Measurements from ENCODE around the gene NFATC1. TPM values are rescaled to one million over a fixed set of nuclear protein-coding genes. Genes with fewer than 3 reads are reported as not detected.

Gene NFATC1
- total RNA-seq, 1 donor from 2014 or later, result 0.53 TPM

DNA sequence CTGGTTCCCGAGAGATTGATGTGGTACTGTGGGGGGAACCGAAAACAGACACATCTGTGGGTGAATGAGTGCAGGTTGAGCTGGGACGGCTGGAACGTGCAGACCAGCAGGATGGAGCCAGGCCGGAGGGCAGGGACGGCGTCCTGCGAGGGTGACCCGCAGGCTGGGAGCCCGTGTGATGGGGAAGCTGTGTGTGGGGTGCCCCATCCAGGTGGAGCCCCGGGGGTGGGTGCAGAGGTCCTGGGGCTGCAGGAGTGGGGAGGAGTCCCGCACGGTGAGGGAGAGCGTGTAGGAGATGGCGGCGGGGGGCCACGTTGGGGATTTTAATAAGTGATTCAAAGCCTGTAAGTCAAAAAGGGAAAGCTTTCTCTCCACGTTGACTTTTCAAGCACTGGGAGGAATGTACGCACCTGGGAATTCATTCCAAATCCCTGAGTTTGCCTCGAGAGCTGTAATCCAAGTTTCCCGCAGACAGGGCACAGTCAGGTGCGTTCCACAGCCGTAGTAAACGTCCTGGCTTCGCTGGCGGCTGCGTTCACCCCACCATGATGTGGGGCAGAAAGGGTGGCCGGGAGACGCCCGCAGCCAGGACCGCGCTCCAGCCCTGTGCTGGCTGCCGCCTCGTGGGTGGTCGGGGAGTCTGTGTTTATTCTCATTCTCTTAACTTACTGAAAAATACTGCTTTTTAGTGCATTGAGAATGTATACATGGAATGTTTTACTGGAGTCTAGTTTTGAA, 54.0 kb downstream of the NFATC1 start:
- Histone ChIP-seq H3K4me3 (ENCODE audit: low read depth, low read length) (no peak overlapping the region), H3K27me3 (ENCODE audit: control insufficient read depth, insufficient read depth, low read length) (no peaks in the 10 kb centered on the region), H3K36me3 (ENCODE audit: control insufficient read depth, insufficient read depth, low read length) (no peaks in the 10 kb centered on the region)
- no peak for TF ChIP-seq CTCF (IDR thresholded peaks at IDR 0.05; ENCODE audit: insufficient read depth, low read length, severe bottlenecking)
- DNase-seq (ENCODE audit: low read depth), result no peak
- FAIRE-seq, result no peak

GRCh38 chr18:79450289-79451080, 54.8 kb downstream of the NFATC1 start:
- FAIRE-seq, result no peak
- TF ChIP-seq CTCF (IDR thresholded peaks at IDR 0.05; ENCODE audit: insufficient read depth, low read length, severe bottlenecking), result no peak
- no peaks in the 10 kb centered on the region for H3K36me3 ChIP-seq (ENCODE audit: control insufficient read depth, insufficient read depth, low read length)
- DNase-seq (ENCODE audit: low read depth), result no peak
- no peak overlapping the region for H3K4me3 ChIP-seq (ENCODE audit: low read depth, low read length)
- H3K27me3 ChIP-seq (ENCODE audit: control insufficient read depth, insufficient read depth, low read length), result no peaks in the 10 kb centered on the region

DNA sequence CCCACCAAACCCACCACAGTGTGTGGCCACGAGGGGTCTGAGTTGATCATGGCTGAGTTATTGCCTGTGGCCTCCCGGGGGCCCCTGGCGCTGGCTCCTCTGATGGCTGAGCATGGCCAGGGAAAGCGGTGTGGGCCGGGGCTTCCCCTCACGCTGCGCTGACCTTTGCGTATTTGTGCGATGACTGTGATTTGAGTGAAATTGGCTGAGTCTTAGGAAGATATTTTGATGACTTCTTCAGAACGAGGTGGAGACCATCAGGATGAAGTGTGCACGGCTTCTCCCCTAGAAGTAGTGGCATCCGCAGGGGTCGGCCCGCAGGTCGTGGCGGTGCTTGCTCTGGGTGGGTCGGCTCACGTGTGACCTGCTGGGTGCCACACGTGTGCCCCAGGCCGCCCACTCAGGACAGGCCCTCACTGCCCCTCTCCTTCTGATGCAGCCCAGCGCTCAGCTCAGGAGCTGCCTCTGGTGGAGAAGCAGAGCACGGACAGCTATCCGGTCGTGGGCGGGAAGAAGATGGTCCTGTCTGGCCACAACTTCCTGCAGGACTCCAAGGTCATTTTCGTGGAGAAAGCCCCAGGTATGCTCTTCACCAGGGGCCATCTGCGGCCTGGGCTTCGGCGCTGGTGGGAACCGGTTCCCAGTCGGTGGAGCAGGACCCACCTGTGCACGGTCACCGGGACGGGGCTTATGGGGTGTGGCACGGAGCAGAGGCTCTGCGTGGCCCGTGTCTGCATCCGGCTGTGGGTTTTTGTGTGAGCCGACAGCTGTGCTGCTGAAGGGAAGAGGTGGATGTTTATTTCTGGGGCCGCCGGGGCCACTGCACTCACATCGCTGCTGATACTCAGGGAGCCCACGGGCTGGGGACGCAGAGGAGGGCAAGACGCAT, 55.8 kb downstream of the NFATC1 start:
- DNase-seq (ENCODE audit: low read depth), result no peak
- no peak for TF ChIP-seq CTCF (IDR thresholded peaks at IDR 0.05; ENCODE audit: insufficient read depth, low read length, severe bottlenecking)
- H3K27me3 ChIP-seq (ENCODE audit: control insufficient read depth, insufficient read depth, low read length), result no peaks in the 10 kb centered on the region
- H3K36me3 ChIP-seq (ENCODE audit: control insufficient read depth, insufficient read depth, low read length), result no peaks in the 10 kb centered on the region
- H3K4me3 ChIP-seq (ENCODE audit: low read depth, low read length), result no peak overlapping the region
- no peak for FAIRE-seq

GRCh38 chr18:79452190-79452990, 56.7 kb downstream of the NFATC1 start:
- FAIRE-seq (no peak), DNase-seq (ENCODE audit: low read depth) (no peak)
- H3K27me3 ChIP-seq (ENCODE audit: control insufficient read depth, insufficient read depth, low read length), result no peaks in the 10 kb centered on the region
- no peak overlapping the region for H3K4me3 ChIP-seq (ENCODE audit: low read depth, low read length)
- no peak for TF ChIP-seq CTCF (IDR thresholded peaks at IDR 0.05; ENCODE audit: insufficient read depth, low read length, severe bottlenecking)
- H3K36me3 ChIP-seq (ENCODE audit: control insufficient read depth, insufficient read depth, low read length), result no peaks in the 10 kb centered on the region

DNA sequence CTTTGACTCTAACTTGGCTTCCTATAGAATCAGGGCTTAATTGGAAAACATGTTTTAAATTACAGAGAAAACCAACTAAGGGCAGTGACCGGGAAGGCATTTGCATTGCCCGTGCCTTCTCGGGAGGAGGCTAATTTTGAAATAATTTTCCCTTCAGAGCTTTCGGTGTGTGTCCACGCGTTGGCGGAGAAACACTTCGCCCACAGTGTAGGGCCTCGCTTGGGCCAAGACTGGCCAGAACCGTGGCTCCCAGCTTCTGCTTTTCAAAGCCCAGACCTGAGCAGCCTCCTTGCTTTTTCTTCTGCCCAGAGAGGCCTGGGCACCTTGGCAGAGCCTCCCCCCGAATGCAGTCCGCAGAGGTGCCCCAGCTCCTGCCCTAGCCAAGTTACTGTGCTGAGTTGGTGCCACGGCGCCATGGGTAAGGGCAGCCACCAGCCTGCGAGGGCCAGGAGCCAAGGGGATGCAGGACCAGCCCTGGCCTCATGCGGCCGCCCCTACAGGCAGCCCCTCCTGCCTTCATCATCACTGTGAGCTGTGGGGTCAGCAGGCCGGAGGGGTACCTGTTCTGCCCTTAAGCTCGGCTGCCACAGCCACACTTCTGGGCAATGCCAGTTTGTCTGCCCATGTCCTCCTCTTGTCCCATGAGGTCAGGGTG, 57.4 kb downstream of the NFATC1 start:
- no peak overlapping the region for H3K4me3 ChIP-seq (ENCODE audit: low read depth, low read length)
- FAIRE-seq (no peak), DNase-seq (ENCODE audit: low read depth) (no peak)
- no peaks in the 10 kb centered on the region for H3K27me3 ChIP-seq (ENCODE audit: control insufficient read depth, insufficient read depth, low read length)
- TF ChIP-seq CTCF (IDR thresholded peaks at IDR 0.05; ENCODE audit: insufficient read depth, low read length, severe bottlenecking), result no peak
- H3K36me3 ChIP-seq (ENCODE audit: control insufficient read depth, insufficient read depth, low read length), result no peaks in the 10 kb centered on the region
